NCI-H526 treated with DMSO at 0.1 percent for 48 hours (cell line): ENCODE results near the gene ZRANB3.
"Not testable (repeated sequence)": the region's sequence is repeated elsewhere in the genome, so short reads cannot be mapped to it uniquely, and the experiment has no call there.

Source experiments
- DNase-seq: peaks from one replicate; lab custom pipeline; 2025; lab: John Stamatoyannopoulos, UW

Gene ZRANB3

DNA sequence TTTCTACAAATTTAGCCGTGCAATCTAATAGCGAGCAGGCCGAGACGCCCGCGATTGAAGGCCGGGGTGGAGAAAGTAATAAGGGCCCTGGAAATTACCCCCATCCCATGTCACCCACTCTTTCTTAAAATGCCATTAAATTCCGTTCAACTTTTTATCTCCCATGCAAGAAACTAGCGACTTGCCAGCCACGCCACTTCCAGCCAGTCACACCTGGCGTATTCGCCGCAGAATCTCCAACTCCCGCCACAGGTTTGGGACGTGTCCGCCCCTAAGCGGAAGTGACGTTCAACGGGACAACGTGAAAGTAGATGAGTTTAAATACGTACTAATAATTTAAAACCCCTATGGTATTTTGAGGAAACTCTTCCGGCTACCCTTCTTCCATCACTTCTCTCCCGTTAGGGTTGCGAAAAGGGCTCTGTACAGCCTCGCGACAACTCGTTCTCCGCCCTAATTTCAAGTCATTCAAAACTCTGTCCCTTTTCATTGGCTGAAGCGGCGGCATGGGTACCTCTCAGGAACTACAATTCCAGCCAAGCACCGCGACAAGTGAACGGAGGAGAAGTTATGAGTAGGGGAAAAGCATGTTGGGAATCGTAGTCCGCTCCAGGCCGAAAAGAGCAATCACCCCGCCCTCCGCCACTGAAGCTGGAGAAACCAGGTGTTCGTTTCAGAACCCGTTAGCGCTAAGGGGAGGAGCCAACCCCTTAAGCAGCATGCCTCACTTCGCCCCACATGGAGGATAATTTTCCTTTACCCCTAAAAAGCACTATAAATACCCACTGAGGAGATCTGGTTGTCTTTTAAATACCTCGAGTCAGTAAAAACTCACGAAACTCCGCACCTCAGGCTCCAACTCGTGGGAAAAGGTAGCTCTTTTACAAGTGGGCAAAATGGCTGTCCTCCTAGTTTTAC, at the start of gene ZRANB3:
Gene ZRANB3 (minus strand): TSS at position 906 of the 918 bp plus-strand sequence.
- peak; percentile 98 for DNase-seq

DNA sequence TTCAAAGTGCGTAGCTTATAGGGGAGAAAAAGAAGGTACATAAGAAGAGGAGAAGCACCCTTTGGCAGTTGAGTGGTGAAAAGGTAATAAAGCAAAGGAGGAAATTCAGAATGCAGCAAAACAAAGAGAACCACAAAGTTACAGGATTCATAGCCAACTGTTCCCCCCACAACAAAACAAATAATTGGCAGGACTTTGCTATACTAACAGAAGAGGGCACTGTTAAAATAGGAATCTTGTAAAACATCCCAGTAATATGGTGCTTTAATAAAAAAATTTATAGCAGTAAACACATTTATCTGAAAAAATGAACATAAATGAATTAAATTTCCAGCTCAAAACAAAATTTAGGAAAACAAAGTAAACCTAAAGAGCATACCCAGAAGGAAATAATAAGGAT, 42.6 kb upstream of the ZRANB3 start:
- no peak for DNase-seq

DNA sequence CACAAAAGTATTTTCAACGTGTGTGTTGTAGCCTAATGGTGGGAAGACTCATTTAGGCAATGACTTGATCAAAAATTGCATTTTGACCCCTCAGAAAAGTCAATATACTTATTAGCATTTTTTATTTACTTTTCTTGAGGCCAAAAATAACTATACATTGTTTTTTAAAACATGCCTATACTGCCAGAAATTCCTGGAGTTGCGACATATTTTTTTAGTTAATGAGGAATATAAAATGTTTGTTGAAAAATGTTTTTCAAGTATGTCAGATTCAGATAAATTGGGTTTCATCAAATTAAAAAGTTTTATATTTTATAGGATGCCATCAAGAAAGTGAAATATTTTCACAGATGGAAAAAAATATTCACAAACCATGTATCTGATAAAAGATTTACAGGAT, 39.9 kb upstream of the ZRANB3 start:
- no peak for DNase-seq

DNA sequence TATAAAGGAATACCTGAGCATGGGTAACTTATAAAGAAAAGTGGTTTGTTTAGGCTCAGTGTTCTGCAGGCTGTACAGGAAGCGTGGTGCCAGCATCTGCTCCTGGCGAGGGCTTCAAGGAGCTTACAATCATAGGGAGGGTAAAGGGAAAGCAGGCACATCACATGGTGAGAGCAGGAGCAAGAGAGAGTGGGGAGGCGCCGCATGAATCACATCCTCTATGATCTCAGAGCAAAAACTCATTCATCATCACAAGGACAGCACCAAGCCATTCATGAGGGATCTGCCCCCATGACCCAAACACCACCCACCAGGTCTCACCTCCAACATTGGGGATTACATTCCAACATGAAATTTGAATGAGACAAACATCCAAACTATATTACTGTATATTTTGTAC, 32.8 kb upstream of the ZRANB3 start:
- no peak for DNase-seq

DNA sequence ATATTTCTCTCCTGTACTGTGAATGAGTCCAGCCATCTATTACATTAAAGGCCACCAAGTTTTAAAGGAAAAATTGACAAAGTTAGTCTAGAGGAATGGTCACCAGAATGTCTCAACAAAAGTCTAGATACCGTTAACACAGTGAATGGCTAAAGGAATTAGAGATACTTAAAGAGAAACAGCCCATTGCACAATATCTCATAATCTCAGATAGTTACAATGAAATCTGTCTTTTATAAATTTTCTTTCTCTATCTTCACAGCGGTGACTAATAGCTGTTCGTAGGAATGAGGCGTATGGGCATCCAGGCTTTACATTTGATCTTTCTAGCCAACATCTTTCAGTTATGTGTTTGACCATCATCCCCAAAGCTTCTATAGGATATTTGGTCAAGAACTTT, 30.9 kb upstream of the ZRANB3 start:
- no peak for DNase-seq

DNA sequence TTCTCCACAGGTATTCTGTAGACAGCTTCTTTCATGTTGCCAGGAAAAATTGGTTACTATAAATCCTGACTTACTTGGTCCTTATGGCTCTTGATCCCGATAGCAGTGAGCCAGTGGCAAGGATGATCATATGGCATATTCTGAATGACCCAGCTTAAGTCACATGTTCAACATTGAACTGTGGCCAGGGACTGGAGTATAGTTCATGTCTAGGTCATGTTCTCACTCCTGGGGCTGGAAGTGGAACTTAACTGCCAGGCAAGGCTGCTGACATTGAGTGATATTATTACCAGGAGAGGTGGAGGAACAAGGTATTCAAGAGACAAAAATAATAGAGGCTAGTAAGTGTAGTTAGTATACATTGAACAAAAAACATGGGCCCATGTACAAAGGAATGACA, 26.5 kb upstream of the ZRANB3 start:
- DNase-seq: no peak

DNA sequence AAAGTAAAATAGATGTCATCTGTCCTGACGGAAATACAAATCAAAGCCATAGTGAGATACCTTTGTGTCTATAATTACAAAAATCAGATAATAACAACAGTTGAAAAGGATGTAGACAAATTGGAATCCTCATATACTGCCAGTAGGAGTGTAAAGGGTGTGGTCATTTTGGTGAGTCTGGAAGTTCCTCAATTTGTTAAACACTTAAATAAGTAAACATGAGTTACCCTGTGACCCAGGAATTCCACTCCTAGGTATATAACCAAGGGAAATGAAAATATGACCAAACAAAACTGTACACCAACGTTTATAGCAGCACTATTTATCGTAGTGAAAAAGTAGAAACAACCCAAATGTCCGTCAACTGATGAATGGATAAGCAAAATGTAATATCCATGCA, 24.3 kb upstream of the ZRANB3 start:
- DNase-seq: no peak

DNA sequence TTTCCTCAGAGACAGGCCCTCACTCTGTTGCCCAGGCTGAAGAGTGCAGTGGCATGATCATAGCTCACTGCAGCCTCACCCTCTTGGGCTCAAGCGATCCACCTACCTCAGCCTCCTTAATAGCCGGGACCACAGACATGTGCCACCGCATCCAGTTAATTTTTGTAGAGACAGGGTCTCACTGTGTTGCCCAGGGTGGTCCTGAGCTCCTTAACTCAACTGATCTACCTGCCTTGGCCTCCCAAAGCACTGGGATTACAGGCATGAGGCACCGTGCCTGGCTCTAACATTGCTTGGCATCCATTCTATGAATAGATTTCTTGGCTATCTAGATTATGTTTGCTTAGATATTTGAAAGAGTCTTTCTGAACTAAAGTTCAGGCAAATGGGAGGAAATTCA, 21.9 kb upstream of the ZRANB3 start:
- no peak for DNase-seq

DNA sequence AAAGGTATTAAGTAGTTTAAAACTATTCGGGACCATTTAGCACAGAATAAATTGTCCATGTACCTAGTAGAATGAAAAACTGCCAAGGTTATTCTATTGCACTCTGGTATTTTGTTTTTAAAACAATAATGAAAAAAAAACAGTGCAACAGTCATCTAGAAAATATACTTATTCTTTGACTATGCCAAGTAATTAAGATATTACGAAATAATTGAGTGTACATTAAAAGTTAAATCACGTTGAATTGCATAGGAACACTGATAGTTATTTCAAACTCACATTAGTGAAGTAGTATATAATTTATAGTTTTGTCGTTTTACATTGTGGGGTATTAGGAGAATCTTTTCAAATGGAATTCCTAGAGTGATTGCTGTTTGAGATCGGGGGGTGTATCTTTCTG, 20.3 kb upstream of the ZRANB3 start:
- DNase-seq: no peak

DNA sequence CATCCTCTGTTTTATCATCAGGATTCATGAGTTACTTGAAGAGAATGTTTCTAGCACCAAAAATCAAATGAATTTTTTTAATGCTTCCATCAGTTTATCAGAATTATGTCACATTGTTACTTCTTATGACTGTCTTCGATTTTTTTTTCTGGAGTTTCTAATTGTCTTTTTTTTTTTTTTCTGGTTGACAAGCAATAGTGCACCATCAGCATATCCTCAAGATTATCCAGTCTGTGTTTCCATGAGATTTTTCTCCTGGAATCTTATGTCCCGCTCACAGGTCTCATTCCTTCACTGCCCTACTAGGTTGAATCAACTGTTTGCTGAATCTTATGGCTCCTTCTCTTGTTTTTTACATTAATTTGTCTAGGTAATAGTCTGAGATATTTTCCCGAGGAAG, 16.3 kb upstream of the ZRANB3 start:
- no peak for DNase-seq

DNA sequence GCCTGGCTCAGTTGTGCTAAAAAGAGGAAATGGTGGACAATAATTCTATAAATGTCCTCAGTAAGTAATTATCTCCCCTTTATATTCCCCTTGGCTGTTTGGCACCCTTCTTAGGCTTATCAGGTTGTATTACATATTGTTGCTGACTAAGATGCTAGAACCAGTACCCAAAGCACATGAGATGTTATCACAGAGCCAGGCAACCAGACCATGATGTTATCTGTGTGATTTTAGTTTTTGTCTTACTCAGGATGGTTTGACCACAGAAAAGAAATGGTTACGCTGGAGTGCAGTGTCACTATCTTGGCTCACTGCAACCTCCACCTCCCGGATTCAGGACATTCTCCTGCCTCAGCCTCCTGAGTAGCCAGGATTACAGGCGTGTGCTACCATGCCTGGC, 15.4 kb upstream of the ZRANB3 start:
- DNase-seq: no peak

DNA sequence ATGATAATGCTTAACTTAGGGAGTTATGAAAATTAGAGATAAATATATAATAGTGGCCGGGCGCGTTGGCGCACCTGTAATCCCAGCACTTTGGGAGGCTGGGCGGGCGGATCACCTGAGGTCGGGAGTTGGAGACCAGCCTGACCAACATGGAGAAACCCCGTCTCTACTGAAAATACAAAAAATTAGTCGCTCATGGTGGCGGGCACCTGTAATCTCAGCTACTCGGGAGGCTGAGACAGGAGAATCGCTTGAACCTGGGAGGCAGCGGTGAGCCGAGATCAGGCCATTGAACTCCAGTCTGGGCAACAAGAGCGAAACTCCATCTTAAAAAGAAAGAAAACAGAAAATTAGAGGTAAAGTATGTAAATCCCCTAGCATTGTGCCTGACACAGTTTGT, 2.5 kb upstream of the ZRANB3 start:
- DNase-seq: not testable (repeated sequence)

DNA sequence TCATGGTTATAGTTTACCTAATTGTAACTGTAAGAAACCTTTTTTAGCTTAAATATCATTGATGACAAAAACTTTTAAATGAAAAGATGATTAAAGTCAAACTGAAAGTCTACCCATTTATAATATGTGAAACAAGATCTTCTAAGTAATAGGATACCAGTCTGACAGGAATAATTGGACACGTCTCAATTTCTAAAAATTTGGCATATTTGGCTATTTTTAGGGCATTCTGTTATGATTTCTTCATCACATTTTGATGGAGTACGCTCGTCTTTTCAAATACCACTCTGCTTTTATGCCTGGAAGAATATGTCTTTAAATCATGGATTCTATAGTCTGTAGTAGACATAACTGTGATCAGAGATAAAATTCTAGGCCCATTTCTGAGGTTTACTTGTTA, 1.6 kb upstream of the ZRANB3 start:
- no peak for DNase-seq

DNA sequence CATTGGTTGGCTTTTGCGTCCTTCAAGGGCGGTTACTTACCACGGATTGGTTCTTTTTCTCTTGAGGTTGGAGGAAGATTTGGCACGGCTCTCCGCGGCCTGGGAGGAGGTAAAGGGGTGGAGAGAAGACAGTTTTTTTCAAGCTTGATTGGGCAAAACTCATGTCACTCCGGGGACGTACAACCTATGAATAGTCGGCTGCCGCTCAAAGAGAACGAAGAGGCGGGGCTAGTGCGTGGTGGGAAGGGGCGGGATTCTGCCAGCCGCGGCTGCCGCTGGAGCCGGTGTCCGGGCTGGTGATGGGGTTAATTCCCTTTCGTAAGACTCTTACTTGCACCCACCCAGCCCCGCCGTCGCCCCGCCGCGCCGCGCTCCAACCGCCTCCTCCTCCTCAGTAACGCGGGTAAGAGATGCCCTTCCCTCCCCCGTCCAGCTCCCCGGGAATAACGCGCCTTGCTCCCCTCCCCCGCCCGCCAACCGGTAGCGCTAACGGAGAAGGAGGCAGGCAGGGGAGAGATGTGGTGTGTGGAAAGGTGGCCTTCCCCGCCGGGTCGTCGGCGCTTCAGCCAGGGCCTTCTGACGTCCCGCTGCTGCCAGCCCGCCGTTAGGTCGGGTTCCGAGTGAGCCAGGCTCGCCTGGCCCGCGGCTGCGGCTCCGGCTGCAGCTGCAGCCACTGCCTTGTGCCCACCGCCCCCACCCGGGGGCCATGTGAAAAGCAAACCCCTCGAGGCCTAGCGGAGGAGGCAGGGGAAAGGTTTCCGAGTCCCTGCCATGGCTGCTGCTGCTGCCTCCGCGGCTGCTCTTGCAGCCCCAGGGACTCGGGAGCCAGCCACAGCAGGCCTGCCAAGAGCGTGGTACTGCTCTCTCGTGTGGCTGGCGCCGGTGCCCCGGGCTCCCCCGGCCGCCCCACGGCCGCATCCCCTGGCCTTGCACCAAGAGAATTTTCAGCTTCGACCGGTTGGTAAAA, 496 bp upstream of the ZRANB3 start, which contains the start of gene R3HDM1:
Gene R3HDM1 (plus strand): TSS at position 254 of the 967 bp plus-strand sequence. CDS start 73,362 bp downstream, outside the sequence.
- peak; percentile 98 for DNase-seq

DNA sequence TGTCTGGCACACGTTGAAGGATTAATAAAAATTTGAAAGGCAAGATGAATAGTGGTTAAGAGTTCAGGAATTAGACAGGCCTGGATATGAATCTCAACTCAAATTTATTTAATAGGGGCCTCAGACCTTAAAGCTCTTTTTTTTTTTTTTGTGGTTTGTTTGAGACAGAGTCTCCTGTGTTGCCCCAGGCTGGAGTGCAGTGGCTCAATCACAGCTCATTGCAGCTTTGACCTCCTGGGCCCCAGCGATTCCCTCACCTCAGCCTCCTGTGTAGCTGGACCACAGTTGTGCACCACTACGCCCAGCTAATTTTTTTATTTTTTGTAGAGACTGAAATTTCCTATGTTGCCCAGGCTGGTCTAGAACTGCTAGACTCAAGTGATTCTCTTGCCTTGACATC, 3.0 kb downstream of the ZRANB3 start:
- no peak for DNase-seq

DNA sequence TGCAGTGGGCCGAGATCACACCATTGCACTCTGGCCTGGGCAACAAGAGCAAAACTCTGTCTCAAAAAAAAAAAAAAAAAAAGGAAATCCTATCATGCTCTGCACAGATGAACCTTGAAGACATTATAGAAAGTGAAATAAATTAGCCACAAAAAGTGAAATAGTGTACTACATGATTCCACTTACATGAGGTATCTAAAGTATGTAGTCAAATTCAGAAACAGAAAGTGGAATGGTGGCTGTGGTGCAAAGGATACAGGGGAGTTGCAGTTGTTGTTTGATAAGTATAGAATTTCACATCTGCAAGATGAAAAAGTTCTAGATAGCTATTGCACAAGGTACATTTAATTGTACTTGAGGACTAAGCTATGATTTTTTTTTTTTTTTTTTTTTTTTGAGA, 5.2 kb downstream of the ZRANB3 start:
- no peak for DNase-seq

DNA sequence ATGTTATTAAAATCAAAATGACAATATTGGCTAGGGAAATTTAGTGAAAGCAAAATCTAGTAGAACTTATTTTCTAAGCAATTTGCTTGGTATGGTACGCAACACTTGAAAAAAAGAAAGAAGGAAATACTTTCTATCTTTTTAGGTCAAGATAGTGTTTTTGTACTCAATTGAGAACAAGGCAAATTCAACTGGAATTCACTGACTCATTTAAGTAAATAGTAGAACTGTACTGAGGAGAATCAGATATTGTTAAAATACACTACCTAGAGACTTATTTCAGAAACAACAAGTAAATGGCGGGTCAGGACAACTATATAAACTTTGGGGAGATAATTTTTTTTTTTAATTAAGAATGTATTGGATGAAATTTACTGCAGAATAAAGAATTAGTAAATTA, 18.9 kb downstream of the ZRANB3 start:
- DNase-seq: no peak

DNA sequence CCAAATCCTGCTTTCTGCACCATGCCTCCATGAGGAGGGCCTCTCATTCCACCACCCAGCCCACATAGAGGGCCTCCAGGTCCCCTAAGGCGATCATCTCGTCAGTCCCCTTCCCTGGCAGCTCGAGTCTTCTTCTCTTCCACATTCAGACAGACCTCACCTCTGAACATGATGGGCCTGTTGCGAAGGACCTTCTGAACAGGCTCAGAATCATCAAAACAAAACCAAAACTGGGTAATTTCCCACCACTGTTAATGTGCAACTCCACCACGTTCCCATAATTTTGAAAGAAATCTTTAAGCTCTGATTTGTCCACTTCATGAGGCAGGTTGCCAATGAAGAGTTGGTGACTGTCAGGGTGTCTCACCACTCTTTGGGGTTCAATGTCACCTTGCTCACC, 20.4 kb downstream of the ZRANB3 start:
- DNase-seq: no peak

DNA sequence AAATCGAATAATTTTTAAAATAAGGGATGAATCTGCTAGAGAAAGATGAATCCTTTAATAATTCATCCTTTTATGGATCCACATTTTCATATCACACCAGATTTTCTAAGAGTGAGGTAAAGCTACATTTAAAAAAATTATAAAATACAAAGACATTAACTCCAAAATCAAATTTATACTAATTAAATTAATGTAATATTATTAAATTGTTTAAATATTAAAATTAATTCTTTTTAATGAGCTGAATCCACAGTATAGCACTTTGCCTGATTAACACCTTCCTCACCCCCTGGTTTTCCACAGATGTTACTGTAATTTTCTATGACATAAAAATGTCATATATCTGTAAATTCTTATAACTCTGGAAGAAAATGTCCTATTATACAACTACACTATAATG, 26.2 kb downstream of the ZRANB3 start:
- DNase-seq: no peak

DNA sequence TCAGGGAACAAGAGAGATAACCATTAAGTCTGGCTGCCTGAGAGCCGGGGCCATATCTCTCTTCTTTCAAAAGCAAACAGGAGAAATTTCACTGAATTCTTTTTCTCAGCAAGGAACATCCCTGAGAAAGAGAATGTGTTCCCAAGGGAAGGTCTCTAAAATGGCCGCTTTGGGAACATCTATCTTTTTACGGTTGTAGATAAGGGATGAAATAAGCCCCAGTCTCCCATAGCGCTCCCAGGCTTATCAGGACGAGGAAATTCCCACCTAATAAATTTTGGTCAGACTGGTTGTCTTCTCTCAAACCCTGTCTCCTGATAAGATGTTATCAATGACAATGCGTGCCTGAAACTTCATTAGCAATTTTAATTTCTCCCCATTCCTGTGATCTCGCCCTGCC, 32.4 kb downstream of the ZRANB3 start:
- DNase-seq: not testable (repeated sequence)

DNA sequence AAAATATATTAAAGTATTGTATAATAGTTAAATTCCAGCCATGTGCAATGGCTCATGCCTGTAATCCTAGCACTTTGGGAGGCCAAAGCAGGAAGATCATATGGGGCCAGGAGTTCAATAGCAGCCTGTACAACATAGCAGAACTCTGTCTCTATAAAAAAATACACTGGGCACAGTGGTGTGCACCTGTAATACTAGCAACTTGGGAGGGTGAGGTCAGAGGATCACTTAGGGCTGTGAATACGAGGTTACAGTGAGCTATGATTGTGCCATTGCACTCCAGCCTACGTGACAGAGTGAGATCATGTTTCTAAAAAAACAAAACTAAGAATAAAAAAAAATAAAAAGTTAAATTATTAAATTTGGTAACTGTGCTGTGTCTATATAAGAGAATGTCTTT, 36.1 kb downstream of the ZRANB3 start:
- DNase-seq: no peak

DNA sequence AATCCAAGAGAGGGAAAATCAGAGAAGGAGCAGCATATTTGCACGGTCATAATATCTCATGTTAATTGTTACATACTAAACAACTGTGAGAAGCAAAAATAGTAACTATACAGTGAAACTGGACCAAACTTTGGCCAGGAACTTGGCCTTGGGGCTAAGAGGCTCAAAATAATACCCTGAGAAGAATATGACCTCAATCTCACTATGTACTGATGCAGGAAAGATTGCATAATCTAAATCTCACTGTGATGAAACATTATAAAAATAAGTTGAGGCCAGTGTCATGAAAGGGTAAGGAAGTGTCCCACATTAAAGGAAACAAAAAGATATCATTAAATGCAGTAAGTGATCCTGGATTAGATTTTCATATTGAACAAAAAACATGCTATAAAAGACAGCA, 36.5 kb downstream of the ZRANB3 start:
- DNase-seq: no peak

DNA sequence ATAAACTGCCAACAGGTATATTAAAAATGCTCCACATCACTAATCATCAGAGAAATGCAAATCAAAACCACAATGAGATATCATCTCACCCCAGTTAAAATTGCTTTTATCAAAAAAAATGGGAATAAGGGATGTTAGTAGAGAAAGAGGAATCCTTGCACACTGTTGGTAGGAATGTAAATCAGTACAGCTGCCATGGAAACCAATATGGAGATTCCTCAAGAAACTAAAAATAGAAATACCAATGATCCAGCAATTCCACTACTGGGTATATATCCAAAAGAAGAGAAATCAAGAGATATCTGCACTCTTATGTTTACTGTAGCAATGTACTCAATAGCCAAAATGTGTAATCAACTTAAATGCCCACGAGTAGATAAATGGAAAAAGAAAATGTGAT, 40.6 kb downstream of the ZRANB3 start:
- DNase-seq: no peak
